ENCODE data around the gene GMDS.

Gene GMDS

GRCh38 chr6:1781152-1781816, 464.1 kb downstream of the GMDS start:
- Histone ChIP-seq H3K79me1 (ENCODE audit: low read length) (no peaks in the 10 kb centered on the region), H2BK120ac (ENCODE audit: insufficient read depth, low read length, poor library complexity) (no peak overlapping the region), H2BK5ac (ENCODE audit: low read depth, low read length, poor library complexity) (no peak overlapping the region), H3K4me2 (ENCODE audit: low read length) (no peak overlapping the region), H4K91ac (ENCODE audit: low read depth, low read length) (no peak overlapping the region), H2BK12ac (ENCODE audit: low read length) (no peak overlapping the region), H3K27ac (ENCODE audit: low read depth, low read length) (no peak overlapping the region), H3K36me3 (ENCODE audit: control insufficient read depth in 1 of 2, insufficient read depth in 2 of 2, low read length in 2 of 2) (no peaks in the 10 kb centered on the region), H3K14ac (ENCODE audit: low read length) (no peak overlapping the region), H3K9me3 (ENCODE audit: insufficient read depth, low read depth, low read length) (peaks cover 2% of the 10 kb centered on the region), H2AFZ (ENCODE audit: insufficient read depth, low read length, poor library complexity) (no peak overlapping the region), H3K4me3 (ENCODE audit: low read depth, low read length) (no peak overlapping the region), H3K18ac (ENCODE audit: low read length) (no peak overlapping the region), H4K8ac (ENCODE audit: low read depth, low read length) (no peak overlapping the region), H3K27me3 (ENCODE audit: insufficient read depth, low read length) (no peaks in the 10 kb centered on the region), H3K79me2 (ENCODE audit: control insufficient read depth, insufficient read depth, low read length, poor library complexity) (no peaks in the 10 kb centered on the region), H3K9ac (ENCODE audit: low read length) (no peak overlapping the region), H2AK5ac (ENCODE audit: low read length) (no peak overlapping the region), H4K12ac (ENCODE audit: low read depth, low read length) (no peak overlapping the region), H3K4me1 (ENCODE audit: control insufficient read depth in 1 of 2, insufficient read depth in 2 of 2, low read length in 2 of 2) (no peaks in the 10 kb centered on the region), H3K4ac (ENCODE audit: low read depth, low read length) (no peak overlapping the region), H3K23ac (ENCODE audit: low read length) (no peak overlapping the region)
- DNase-seq: no peak
- WGBS (ENCODE audit: extremely low coverage, insufficient coverage, insufficient read length): no CpG with 5 or more reads among the region's 11 CpGs

- H3K27me3 ChIP-seq (ENCODE audit: insufficient read depth, low read length): no peaks in the 10 kb centered on the region
- DNase-seq: no peak
- no peak overlapping the region for H3K23ac ChIP-seq (ENCODE audit: low read length)
- H3K4ac ChIP-seq (ENCODE audit: low read depth, low read length): no peak overlapping the region
- peaks cover 1% of the 10 kb centered on the region for H3K9me3 ChIP-seq (ENCODE audit: insufficient read depth, low read depth, low read length)
- no peak overlapping the region for H4K8ac ChIP-seq (ENCODE audit: low read depth, low read length)
- no peak overlapping the region for H3K18ac ChIP-seq (ENCODE audit: low read length)
- no peak overlapping the region for H2BK120ac ChIP-seq (ENCODE audit: insufficient read depth, low read length, poor library complexity)
- H4K12ac ChIP-seq (ENCODE audit: low read depth, low read length): no peak overlapping the region
- H3K4me2 ChIP-seq (ENCODE audit: low read length): no peak overlapping the region
- H2AK5ac ChIP-seq (ENCODE audit: low read length): no peak overlapping the region
- no peaks in the 10 kb centered on the region for H3K79me1 ChIP-seq (ENCODE audit: low read length)
- H4K91ac ChIP-seq (ENCODE audit: low read depth, low read length): no peak overlapping the region
- no peak overlapping the region for H3K9ac ChIP-seq (ENCODE audit: low read length)
- no CpG with 5 or more reads among the region's 13 CpGs for WGBS (ENCODE audit: extremely low coverage, insufficient coverage, insufficient read length)
- H3K14ac ChIP-seq (ENCODE audit: low read length): no peak overlapping the region
- no peaks in the 10 kb centered on the region for H3K79me2 ChIP-seq (ENCODE audit: control insufficient read depth, insufficient read depth, low read length, poor library complexity)
- H2BK12ac ChIP-seq (ENCODE audit: low read length): no peak overlapping the region
- no peak overlapping the region for H3K4me3 ChIP-seq (ENCODE audit: low read depth, low read length)
- no peaks in the 10 kb centered on the region for H3K36me3 ChIP-seq (ENCODE audit: control insufficient read depth in 1 of 2, insufficient read depth in 2 of 2, low read length in 2 of 2)
- no peak overlapping the region for H2AFZ ChIP-seq (ENCODE audit: insufficient read depth, low read length, poor library complexity)
- no peak overlapping the region for H3K27ac ChIP-seq (ENCODE audit: low read depth, low read length)
- no peaks in the 10 kb centered on the region for H3K4me1 ChIP-seq (ENCODE audit: control insufficient read depth in 1 of 2, insufficient read depth in 2 of 2, low read length in 2 of 2)
- H2BK5ac ChIP-seq (ENCODE audit: low read depth, low read length, poor library complexity): no peak overlapping the region
These were observed 465.0 kb downstream of the GMDS start for GRCh38 chr6:1780251-1780867.

GRCh38 chr6:1778686-1779235, 466.6 kb downstream of the GMDS start:
- Histone ChIP-seq H2BK120ac (ENCODE audit: insufficient read depth, low read length, poor library complexity) (no peak overlapping the region), H2BK5ac (ENCODE audit: low read depth, low read length, poor library complexity) (no peak overlapping the region), H3K4me3 (ENCODE audit: low read depth, low read length) (no peak overlapping the region), H3K4me2 (ENCODE audit: low read length) (no peak overlapping the region), H3K27ac (ENCODE audit: low read depth, low read length) (no peak overlapping the region), H3K36me3 (ENCODE audit: control insufficient read depth in 1 of 2, insufficient read depth in 2 of 2, low read length in 2 of 2) (no peaks in the 10 kb centered on the region), H3K9ac (ENCODE audit: low read length) (no peak overlapping the region), H3K79me1 (ENCODE audit: low read length) (no peaks in the 10 kb centered on the region), H2AFZ (ENCODE audit: insufficient read depth, low read length, poor library complexity) (no peak overlapping the region), H3K9me3 (ENCODE audit: insufficient read depth, low read depth, low read length) (no peaks in the 10 kb centered on the region), H3K4ac (ENCODE audit: low read depth, low read length) (no peak overlapping the region), H4K12ac (ENCODE audit: low read depth, low read length) (no peak overlapping the region), H3K23ac (ENCODE audit: low read length) (no peak overlapping the region), H3K14ac (ENCODE audit: low read length) (no peak overlapping the region), H3K4me1 (ENCODE audit: control insufficient read depth in 1 of 2, insufficient read depth in 2 of 2, low read length in 2 of 2) (no peaks in the 10 kb centered on the region), H4K8ac (ENCODE audit: low read depth, low read length) (no peak overlapping the region), H4K91ac (ENCODE audit: low read depth, low read length) (no peak overlapping the region), H3K79me2 (ENCODE audit: control insufficient read depth, insufficient read depth, low read length, poor library complexity) (no peaks in the 10 kb centered on the region), H2BK12ac (ENCODE audit: low read length) (no peak overlapping the region), H2AK5ac (ENCODE audit: low read length) (no peak overlapping the region), H3K27me3 (ENCODE audit: insufficient read depth, low read length) (no peaks in the 10 kb centered on the region), H3K18ac (ENCODE audit: low read length) (no peak overlapping the region)
- WGBS (ENCODE audit: extremely low coverage, insufficient coverage, insufficient read length): no CpG with 5 or more reads among the region's 10 CpGs
- DNase-seq: no peak

- H3K79me1 ChIP-seq (ENCODE audit: low read length): no peaks in the 10 kb centered on the region
- H3K4me2 ChIP-seq (ENCODE audit: low read length): no peak overlapping the region
- no peak overlapping the region for H3K4me3 ChIP-seq (ENCODE audit: low read depth, low read length)
- H2BK5ac ChIP-seq (ENCODE audit: low read depth, low read length, poor library complexity): no peak overlapping the region
- H2AFZ ChIP-seq (ENCODE audit: insufficient read depth, low read length, poor library complexity): no peak overlapping the region
- no peak overlapping the region for H4K8ac ChIP-seq (ENCODE audit: low read depth, low read length)
- no peak overlapping the region for H3K4ac ChIP-seq (ENCODE audit: low read depth, low read length)
- no peak overlapping the region for H2BK12ac ChIP-seq (ENCODE audit: low read length)
- H3K18ac ChIP-seq (ENCODE audit: low read length): no peak overlapping the region
- H3K27ac ChIP-seq (ENCODE audit: low read depth, low read length): no peak overlapping the region
- no peak overlapping the region for H3K23ac ChIP-seq (ENCODE audit: low read length)
- no peaks in the 10 kb centered on the region for H3K9me3 ChIP-seq (ENCODE audit: insufficient read depth, low read depth, low read length)
- no peak overlapping the region for H2BK120ac ChIP-seq (ENCODE audit: insufficient read depth, low read length, poor library complexity)
- no peaks in the 10 kb centered on the region for H3K79me2 ChIP-seq (ENCODE audit: control insufficient read depth, insufficient read depth, low read length, poor library complexity)
- H3K27me3 ChIP-seq (ENCODE audit: insufficient read depth, low read length): no peaks in the 10 kb centered on the region
- H4K91ac ChIP-seq (ENCODE audit: low read depth, low read length): no peak overlapping the region
- WGBS (ENCODE audit: extremely low coverage, insufficient coverage, insufficient read length): no CpG with 5 or more reads among the region's 9 CpGs
- H3K36me3 ChIP-seq (ENCODE audit: control insufficient read depth in 1 of 2, insufficient read depth in 2 of 2, low read length in 2 of 2): no peaks in the 10 kb centered on the region
- H3K9ac ChIP-seq (ENCODE audit: low read length): no peak overlapping the region
- H2AK5ac ChIP-seq (ENCODE audit: low read length): no peak overlapping the region
- H4K12ac ChIP-seq (ENCODE audit: low read depth, low read length): no peak overlapping the region
- H3K14ac ChIP-seq (ENCODE audit: low read length): no peak overlapping the region
- no peak for DNase-seq
- H3K4me1 ChIP-seq (ENCODE audit: control insufficient read depth in 1 of 2, insufficient read depth in 2 of 2, low read length in 2 of 2): no peaks in the 10 kb centered on the region
These were observed 467.3 kb downstream of the GMDS start for GRCh38 chr6:1777921-1778685.
